Neural progenitor cell (in vitro differentiated cells): Measurements from ENCODE around the gene RNF121. TPM values are rescaled to one million over a fixed set of nuclear protein-coding genes. Genes with fewer than 3 reads are reported as not detected.

Experiments
- DNase-seq: peaks from one replicate; pipeline ENCODE4 v3.0.0-alpha.2; 2016; ENCODE audit warnings: low spot score
- H2AFZ ChIP-seq: fragments of 200-600 bp; sonication (generic); replicated peaks from 2 replicates; pipeline ENCODE4 v1.6.1; 2016; ENCODE audit warnings: antibody characterized with exemption
- H3F3A ChIP-seq: fragments of 200-600 bp; sonication (generic); 2 replicates; pipeline ENCODE4 v1.6.1; 2016; ENCODE audit warnings: antibody characterized with exemption, low read depth
- H3K27ac ChIP-seq: fragments of 200-600 bp; sonication (generic); 2 replicates; pipeline ENCODE4 v1.5.1; 2016; ENCODE audit warnings: mild to moderate bottlenecking
- H3K27me3 ChIP-seq: fragments of 200-600 bp; sonication (generic); 2 replicates; pipeline ENCODE4 v1.6.1; 2016; ENCODE audit warnings: mild to moderate bottlenecking, moderate library complexity
- H3K36me3 ChIP-seq: fragments of 200-600 bp; sonication (generic); 2 replicates; pipeline ENCODE4 v1.5.1; 2016
- H3K4me1 ChIP-seq: fragments of 200-600 bp; sonication (generic); 2 replicates; pipeline ENCODE4 v1.6.1; 2016; ENCODE audit warnings: mixed run types
- H3K4me2 ChIP-seq: fragments of 200-600 bp; sonication (generic); 2 replicates; pipeline ENCODE4 v1.6.1; 2016
- H3K4me3 ChIP-seq: fragments of 200-600 bp; sonication (generic); 2 replicates; pipeline ENCODE4 v1.5.1; 2016
- H3K79me2 ChIP-seq: fragments of 200-600 bp; sonication (generic); 2 replicates; pipeline ENCODE4 v1.6.1; 2016; ENCODE audit warnings: low read depth
- H3K9ac ChIP-seq: fragments of 200-600 bp; sonication (generic); 2 replicates; pipeline ENCODE4 v1.6.1; 2016
- H3K9me3 ChIP-seq: fragments of 200-600 bp; sonication (generic); 2 replicates; pipeline ENCODE4 v1.5.1; 2016; ENCODE audit warnings: low read depth
- H4K20me1 ChIP-seq: fragments of 200-600 bp; sonication (generic); 2 replicates; pipeline ENCODE4 v1.6.1; 2016; ENCODE audit warnings: low read depth
- H3K27ac Mint-ChIP-seq: 3 replicates; pipeline ENCODE4 v1.8.0; 2021; ENCODE audit warnings: mixed read lengths
- H3K27me3 Mint-ChIP-seq: 2 replicates; pipeline ENCODE4 v1.8.0; 2022; ENCODE audit warnings: low read depth, mild to moderate bottlenecking, inconsistent platforms, moderate library complexity, mixed read lengths; ENCODE audit not compliant: insufficient read depth
- H3K36me3 Mint-ChIP-seq: 3 replicates; pipeline ENCODE4 v1.8.0; 2021; ENCODE audit warnings: mixed read lengths
- H3K4me1 Mint-ChIP-seq: 3 replicates; pipeline ENCODE4 v1.8.0; 2021; ENCODE audit warnings: mixed read lengths
- H3K4me3 Mint-ChIP-seq: 3 replicates; pipeline ENCODE4 v1.8.0; 2021; ENCODE audit warnings: mild to moderate bottlenecking, moderate library complexity, mixed read lengths
- H3K9me3 Mint-ChIP-seq: 3 replicates; pipeline ENCODE4 v1.8.0; 2020; ENCODE audit warnings: mixed read lengths
- CTCF ChIP-seq: fragments of 200-600 bp; sonication (generic); IDR thresholded peaks from 2 replicates; pipeline ENCODE4 v1.5.1; 2017; ENCODE audit warnings: antibody characterized with exemption, mild to moderate bottlenecking
- EZH2 ChIP-seq: fragments of 200-600 bp; sonication (generic); IDR thresholded peaks from 2 replicates; pipeline ENCODE4 v1.6.1; 2017; ENCODE audit warnings: antibody characterized with exemption, mild to moderate bottlenecking, moderate library complexity
- EZH2phosphoT487 ChIP-seq: fragments of 200-600 bp; sonication (generic); IDR thresholded peaks from 2 replicates; pipeline ENCODE4 v1.6.1; 2017; ENCODE audit warnings: antibody characterized with exemption
- total RNA-seq: library from RNA; depleted of rRNA; stranded (reverse); fragments of >200 nt; gene quantifications from 2 replicates; pipeline ENCODE4 v1.2.3, GENCODE V29; 2015; ENCODE audit warnings: low replicate concordance

RNF121 gene
- total RNA-seq, 1 donor from 2014 or later: 16.7 TPM

GRCh38 chr11:71964641-71965040 lies 35.8 kb downstream of the RNF121 start:
- Mint-ChIP-seq H3K4me3 (no peak overlapping the region), H3K27ac (no peak overlapping the region), H3K36me3 (peaks cover 23% of the 10 kb centered on the region), H3K9me3 (no peaks in the 10 kb centered on the region), H3K27me3 (peaks cover 2% of the 10 kb centered on the region), H3K4me1 (no peaks in the 10 kb centered on the region)
- TF ChIP-seq EZH2 (no peak), EZH2phosphoT487 (no peak), CTCF (no peak)
- DNase-seq: no peak
- H4K20me1 ChIP-seq: no peaks in the 10 kb centered on the region
- no peak overlapping the region for H2AFZ ChIP-seq
- no peaks in the 10 kb centered on the region for H3K27me3 ChIP-seq
- H3K79me2 ChIP-seq: peaks cover 6% of the 10 kb centered on the region
- H3K9ac ChIP-seq: no peak overlapping the region
- no peaks in the 10 kb centered on the region for H3K4me1 ChIP-seq
- no peaks in the 10 kb centered on the region for H3F3A ChIP-seq
- H3K9me3 ChIP-seq: no peaks in the 10 kb centered on the region
- H3K36me3 ChIP-seq: no peaks in the 10 kb centered on the region
- H3K4me3 ChIP-seq: no peak overlapping the region
- H3K4me2 ChIP-seq: no peak overlapping the region
- H3K27ac ChIP-seq: no peak overlapping the region

GRCh38 chr11:71971680-71972079 lies 42.8 kb downstream of the RNF121 start:
- H3K27ac Mint-ChIP-seq: no peak overlapping the region
- no peak overlapping the region for H3K9ac ChIP-seq
- no peaks in the 10 kb centered on the region for H4K20me1 ChIP-seq
- H3K36me3 ChIP-seq: no peaks in the 10 kb centered on the region
- no peaks in the 10 kb centered on the region for H3F3A ChIP-seq
- no peaks in the 10 kb centered on the region for H3K27me3 Mint-ChIP-seq
- no peaks in the 10 kb centered on the region for H3K4me1 ChIP-seq
- H3K36me3 Mint-ChIP-seq: peaks cover 14% of the 10 kb centered on the region
- no peak overlapping the region for H3K4me3 ChIP-seq
- H3K27me3 ChIP-seq: no peaks in the 10 kb centered on the region
- H2AFZ ChIP-seq: no peak overlapping the region
- H3K4me2 ChIP-seq: no peak overlapping the region
- no peaks in the 10 kb centered on the region for H3K4me1 Mint-ChIP-seq
- H3K79me2 ChIP-seq: no peaks in the 10 kb centered on the region
- H3K9me3 Mint-ChIP-seq: no peaks in the 10 kb centered on the region
- DNase-seq: no peak
- H3K27ac ChIP-seq: no peak overlapping the region
- no peaks in the 10 kb centered on the region for H3K9me3 ChIP-seq
- no peak overlapping the region for H3K4me3 Mint-ChIP-seq
- no peak for TF ChIP-seq EZH2
- TF ChIP-seq CTCF: no peak
- no peak for TF ChIP-seq EZH2phosphoT487

DNA sequence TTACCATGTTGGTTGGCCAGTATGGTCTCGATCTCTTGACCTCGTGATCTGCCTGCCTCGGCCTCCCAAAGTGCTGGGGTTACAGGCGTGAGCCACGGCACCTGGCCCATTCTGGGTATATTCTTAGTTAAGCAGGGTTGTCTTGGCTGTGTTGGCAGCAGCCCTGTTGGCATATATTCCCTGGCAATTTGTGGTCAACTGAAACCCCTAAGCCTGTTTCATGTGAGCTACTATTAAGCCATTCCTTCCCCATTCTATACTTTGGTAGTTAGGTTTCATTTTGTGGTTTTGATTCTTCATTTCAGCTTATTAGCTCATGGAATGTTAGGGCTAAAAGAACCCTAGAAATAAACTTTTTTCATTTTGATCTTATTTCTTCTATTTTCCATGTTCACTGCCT lies 47.7 kb downstream of the RNF121 start:
- Mint-ChIP-seq H3K9me3 (no peaks in the 10 kb centered on the region), H3K36me3 (peaks cover 16% of the 10 kb centered on the region), H3K4me1 (no peaks in the 10 kb centered on the region), H3K4me3 (no peak overlapping the region), H3K27me3 (no peaks in the 10 kb centered on the region), H3K27ac (no peak overlapping the region)
- TF ChIP-seq CTCF (no peak), EZH2phosphoT487 (no peak), EZH2 (no peak)
- Histone ChIP-seq H3F3A (no peaks in the 10 kb centered on the region), H3K27ac (no peak overlapping the region), H3K36me3 (peaks cover 4% of the 10 kb centered on the region), H3K4me2 (no peak overlapping the region), H3K27me3 (no peaks in the 10 kb centered on the region), H2AFZ (no peak overlapping the region), H3K4me3 (no peak overlapping the region), H3K9ac (no peak overlapping the region), H3K4me1 (no peaks in the 10 kb centered on the region), H3K79me2 (no peaks in the 10 kb centered on the region), H4K20me1 (no peaks in the 10 kb centered on the region), H3K9me3 (no peaks in the 10 kb centered on the region)
- DNase-seq: no peak

DNA sequence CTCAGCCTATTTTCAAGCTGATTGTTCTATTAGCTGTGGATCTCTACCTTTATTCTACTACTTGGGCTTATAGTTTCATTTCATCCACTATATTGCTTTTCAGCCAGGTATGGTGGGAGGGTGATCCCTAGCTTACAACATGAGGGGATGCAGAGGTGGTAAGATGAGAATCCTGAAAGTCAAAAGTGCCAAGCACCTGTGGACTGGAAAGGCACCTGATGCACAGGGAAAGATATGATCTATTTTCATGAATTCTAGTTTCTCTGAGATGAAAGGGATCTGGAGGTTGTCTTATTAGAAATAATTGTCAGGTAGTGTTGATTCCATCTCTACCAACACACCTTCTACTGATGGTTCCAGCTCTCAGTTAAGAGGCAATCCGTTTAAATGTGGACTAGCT lies 48.2 kb downstream of the RNF121 start:
- Histone ChIP-seq H3K79me2 (no peaks in the 10 kb centered on the region), H4K20me1 (no peaks in the 10 kb centered on the region), H3K36me3 (peaks cover 4% of the 10 kb centered on the region), H3F3A (no peaks in the 10 kb centered on the region), H3K4me3 (no peak overlapping the region), H2AFZ (no peak overlapping the region), H3K27me3 (no peaks in the 10 kb centered on the region), H3K4me2 (no peak overlapping the region), H3K9me3 (no peaks in the 10 kb centered on the region), H3K9ac (no peak overlapping the region), H3K4me1 (no peaks in the 10 kb centered on the region), H3K27ac (no peak overlapping the region)
- Mint-ChIP-seq H3K36me3 (peaks cover 16% of the 10 kb centered on the region), H3K27ac (no peak overlapping the region), H3K27me3 (no peaks in the 10 kb centered on the region), H3K9me3 (no peaks in the 10 kb centered on the region), H3K4me3 (no peak overlapping the region), H3K4me1 (no peaks in the 10 kb centered on the region)
- no peak for DNase-seq
- TF ChIP-seq CTCF: no peak
